Measurements from ENCODE around the gene ARHGEF12.

DNA sequence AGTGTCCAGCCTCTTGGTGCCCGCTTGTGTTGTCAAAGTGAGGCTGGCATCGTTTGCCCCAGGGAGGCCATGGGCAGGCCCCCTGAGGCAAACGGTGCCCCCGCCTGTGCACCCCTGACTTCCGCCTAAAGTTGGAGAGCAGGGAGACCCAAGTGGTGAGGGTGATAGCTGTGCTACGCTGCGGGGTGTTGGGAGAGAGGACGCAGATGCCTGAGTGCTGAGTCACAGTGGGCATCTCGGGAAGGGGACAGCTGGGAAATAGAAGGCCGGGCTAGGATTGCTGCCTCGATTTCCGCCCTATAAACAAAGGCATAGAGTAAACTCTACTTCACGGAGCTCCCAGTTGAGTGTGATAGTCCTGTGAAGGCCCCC is 181.2 kb downstream of the ARHGEF12 start:
- TF ChIP-seq, protein P1, sequence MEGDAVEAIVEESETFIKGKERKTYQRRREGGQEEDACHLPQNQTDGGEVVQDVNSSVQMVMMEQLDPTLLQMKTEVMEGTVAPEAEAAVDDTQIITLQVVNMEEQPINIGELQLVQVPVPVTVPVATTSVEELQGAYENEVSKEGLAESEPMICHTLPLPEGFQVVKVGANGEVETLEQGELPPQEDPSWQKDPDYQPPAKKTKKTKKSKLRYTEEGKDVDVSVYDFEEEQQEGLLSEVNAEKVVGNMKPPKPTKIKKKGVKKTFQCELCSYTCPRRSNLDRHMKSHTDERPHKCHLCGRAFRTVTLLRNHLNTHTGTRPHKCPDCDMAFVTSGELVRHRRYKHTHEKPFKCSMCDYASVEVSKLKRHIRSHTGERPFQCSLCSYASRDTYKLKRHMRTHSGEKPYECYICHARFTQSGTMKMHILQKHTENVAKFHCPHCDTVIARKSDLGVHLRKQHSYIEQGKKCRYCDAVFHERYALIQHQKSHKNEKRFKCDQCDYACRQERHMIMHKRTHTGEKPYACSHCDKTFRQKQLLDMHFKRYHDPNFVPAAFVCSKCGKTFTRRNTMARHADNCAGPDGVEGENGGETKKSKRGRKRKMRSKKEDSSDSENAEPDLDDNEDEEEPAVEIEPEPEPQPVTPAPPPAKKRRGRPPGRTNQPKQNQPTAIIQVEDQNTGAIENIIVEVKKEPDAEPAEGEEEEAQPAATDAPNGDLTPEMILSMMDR (IDR thresholded peaks at IDR 0.05): no peak
- no peak for TF ChIP-seq POLR2A (IDR thresholded peaks at IDR 0.05)

All from transverse colon (tissue), 3 donors.